GM21825 (cell line): ENCODE data around the gene ITK.
A peak's percentile ranks its signal among the peaks of the same experiment; 100 is the strongest.

ENCODE experiments used
- ATAC-seq: cut with Tn5 transposase; IDR thresholded peaks from one replicate; pipeline ENCODE4 v1.9.1; 2021; ENCODE audit warnings: mild to moderate bottlenecking, moderate library complexity; ENCODE audit not compliant: unreplicated experiment

The ITK gene

GRCh38 chr5:157180374-157181264 lies at the start of gene ITK:
Gene ITK (plus strand): TSS chr5:157180840. CDS start chr5:157180978, 138 bp downstream.
- ATAC-seq = no peak

- peak; percentile 55 for ATAC-seq
These were observed 49.7 kb upstream of the ITK start for GRCh38 chr5:157130925-157131324.

GRCh38 chr5:157132281-157132612 lies 48.4 kb upstream of the ITK start:
- no peak for ATAC-seq

GRCh38 chr5:157137691-157138090 lies 42.9 kb upstream of the ITK start:
- no peak for ATAC-seq

- ATAC-seq = peak; percentile 100
These were observed 38.1 kb upstream of the ITK start, which contains the start of gene MED7 for GRCh38 chr5:157142317-157143126. Gene MED7 (minus strand): TSS chr5:157142865. CDS start chr5:157139431, 3,434 bp downstream.

- peak; percentile 34 for ATAC-seq
These were observed 37.3 kb upstream of the ITK start for GRCh38 chr5:157143127-157143971.

- ATAC-seq = peak; percentile 66
These were observed 31.7 kb upstream of the ITK start for GRCh38 chr5:157148734-157149615.

GRCh38 chr5:157150995-157151394 lies 29.6 kb upstream of the ITK start:
- no peak for ATAC-seq

GRCh38 chr5:157155297-157155696 lies 25.3 kb upstream of the ITK start:
- no peak for ATAC-seq

GRCh38 chr5:157157293-157157891 lies 23.2 kb upstream of the ITK start:
- no peak for ATAC-seq

GRCh38 chr5:157159209-157159751 lies 21.4 kb upstream of the ITK start:
- ATAC-seq = no peak

- no peak for ATAC-seq
These were observed 20.6 kb upstream of the ITK start for GRCh38 chr5:157160001-157160400.

GRCh38 chr5:157161996-157162395 lies 18.6 kb upstream of the ITK start:
- no peak for ATAC-seq

- no peak for ATAC-seq
These were observed 17.6 kb upstream of the ITK start for GRCh38 chr5:157162919-157163510.

- no peak for ATAC-seq
These were observed 16.1 kb upstream of the ITK start for GRCh38 chr5:157164521-157164920.

GRCh38 chr5:157165261-157165660 lies 15.4 kb upstream of the ITK start:
- ATAC-seq = no peak

GRCh38 chr5:157165668-157166067 lies 15.0 kb upstream of the ITK start:
- ATAC-seq = no peak

- ATAC-seq = no peak
These were observed 14.1 kb upstream of the ITK start, which contains the start of gene GARIN3 for GRCh38 chr5:157166214-157167213. Gene GARIN3 (minus strand): TSS chr5:157166264. CDS start chr5:157166168, 96 bp downstream.
